ENCODE results near the gene CALHM5.

DNA sequence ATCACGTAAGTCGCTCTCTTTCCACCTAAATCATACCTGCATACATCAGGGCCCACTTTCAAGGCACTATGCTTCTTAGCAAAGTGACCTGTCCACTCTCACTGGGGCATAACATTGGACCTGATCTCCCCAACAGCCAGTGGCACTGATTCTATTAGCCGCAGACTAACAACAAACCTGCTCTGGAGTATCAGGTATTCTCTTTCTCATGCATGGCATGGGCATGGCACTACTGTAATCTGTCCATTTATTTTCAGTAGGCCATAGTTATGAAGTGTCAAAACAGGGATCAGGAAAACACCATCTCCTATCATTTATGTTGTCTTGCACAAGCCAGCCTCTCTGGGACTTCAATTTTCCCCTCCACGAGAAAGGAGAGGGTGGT, 50.6 kb downstream of the CALHM5 start:
- TF ChIP-seq, protein P1, sequence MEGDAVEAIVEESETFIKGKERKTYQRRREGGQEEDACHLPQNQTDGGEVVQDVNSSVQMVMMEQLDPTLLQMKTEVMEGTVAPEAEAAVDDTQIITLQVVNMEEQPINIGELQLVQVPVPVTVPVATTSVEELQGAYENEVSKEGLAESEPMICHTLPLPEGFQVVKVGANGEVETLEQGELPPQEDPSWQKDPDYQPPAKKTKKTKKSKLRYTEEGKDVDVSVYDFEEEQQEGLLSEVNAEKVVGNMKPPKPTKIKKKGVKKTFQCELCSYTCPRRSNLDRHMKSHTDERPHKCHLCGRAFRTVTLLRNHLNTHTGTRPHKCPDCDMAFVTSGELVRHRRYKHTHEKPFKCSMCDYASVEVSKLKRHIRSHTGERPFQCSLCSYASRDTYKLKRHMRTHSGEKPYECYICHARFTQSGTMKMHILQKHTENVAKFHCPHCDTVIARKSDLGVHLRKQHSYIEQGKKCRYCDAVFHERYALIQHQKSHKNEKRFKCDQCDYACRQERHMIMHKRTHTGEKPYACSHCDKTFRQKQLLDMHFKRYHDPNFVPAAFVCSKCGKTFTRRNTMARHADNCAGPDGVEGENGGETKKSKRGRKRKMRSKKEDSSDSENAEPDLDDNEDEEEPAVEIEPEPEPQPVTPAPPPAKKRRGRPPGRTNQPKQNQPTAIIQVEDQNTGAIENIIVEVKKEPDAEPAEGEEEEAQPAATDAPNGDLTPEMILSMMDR (IDR thresholded peaks at IDR 0.05) = no peak
- no peak for TF ChIP-seq POLR2A (IDR thresholded peaks at IDR 0.05)
